ENCODE data around the gene RPS2.
"Not testable (repeated sequence)": the region's sequence is repeated elsewhere in the genome, so short reads cannot be mapped to it uniquely, and the experiment has no call there.

Gene RPS2

GRCh38 chr16:1941162-1942046, 23.2 kb downstream of the RPS2 start:
- H4K20me1 ChIP-seq (ENCODE audit: insufficient read depth, low read length, poor library complexity, severe bottlenecking) = no peaks in the 10 kb centered on the region
- H3K4me2 ChIP-seq (ENCODE audit: low read depth, low read length, poor library complexity, severe bottlenecking) = peak overlapping the region; percentile 79
- no peaks in the 10 kb centered on the region for H3K27me3 ChIP-seq (ENCODE audit: insufficient read depth, low read length, poor library complexity, severe bottlenecking)
- no peak for TF ChIP-seq CTCF (conservative IDR thresholded peaks at IDR 0.05; ENCODE audit: low read length)
- no peak for TF ChIP-seq EZH2phosphoT487 (IDR thresholded peaks at IDR 0.05; ENCODE audit: borderline replicate concordance)
- no peaks in the 10 kb centered on the region for H3K9me3 ChIP-seq (ENCODE audit: insufficient read depth, low read depth, low read length)
- peak overlapping the region; percentile 85 for H3K4me3 ChIP-seq (ENCODE audit: low read length, poor library complexity, severe bottlenecking)
- peaks cover 5% of the 10 kb centered on the region for H3K4me1 ChIP-seq (ENCODE audit: insufficient read depth, low read length, poor library complexity, severe bottlenecking)
- peaks cover 11% of the 10 kb centered on the region; the same call in 1 of the 2 replicates for H3K79me2 ChIP-seq (ENCODE audit: insufficient read depth, low read length)
- no peaks in the 10 kb centered on the region for H3F3A ChIP-seq (ENCODE audit: low read depth)
- no peak overlapping the region for H2AFZ ChIP-seq (ENCODE audit: low read length)
- H3K36me3 ChIP-seq (ENCODE audit: insufficient read depth, low read length) = no peaks in the 10 kb centered on the region
- no peaks in the 10 kb centered on the region for H3K9me2 ChIP-seq (replicated peaks; ENCODE audit: low read depth, low read length)
- H3K9ac ChIP-seq (ENCODE audit: low read depth, low read length, poor library complexity, severe bottlenecking) = peak overlapping the region; percentile 87

GRCh38 chr16:1940273-1941161, 24.1 kb downstream of the RPS2 start:
- no peaks in the 10 kb centered on the region for H3K9me3 ChIP-seq (ENCODE audit: insufficient read depth, low read depth, low read length)
- no peaks in the 10 kb centered on the region for H3K9me2 ChIP-seq (replicated peaks; ENCODE audit: low read depth, low read length)
- no peak overlapping the region for H2AFZ ChIP-seq (ENCODE audit: low read length)
- no peaks in the 10 kb centered on the region for H3K36me3 ChIP-seq (ENCODE audit: insufficient read depth, low read length)
- no peak overlapping the region for H3K4me3 ChIP-seq (ENCODE audit: low read length, poor library complexity, severe bottlenecking)
- H3K27me3 ChIP-seq (ENCODE audit: insufficient read depth, low read length, poor library complexity, severe bottlenecking) = no peaks in the 10 kb centered on the region
- peaks cover 5% of the 10 kb centered on the region for H3K4me1 ChIP-seq (ENCODE audit: insufficient read depth, low read length, poor library complexity, severe bottlenecking)
- H3K4me2 ChIP-seq (ENCODE audit: low read depth, low read length, poor library complexity, severe bottlenecking) = no peak overlapping the region
- H3K79me2 ChIP-seq (ENCODE audit: insufficient read depth, low read length) = peaks cover 11% of the 10 kb centered on the region; the same call in 1 of the 2 replicates
- no peak overlapping the region for H3K9ac ChIP-seq (ENCODE audit: low read depth, low read length, poor library complexity, severe bottlenecking)
- TF ChIP-seq CTCF (conservative IDR thresholded peaks at IDR 0.05; ENCODE audit: low read length) (no peak), EZH2phosphoT487 (IDR thresholded peaks at IDR 0.05; ENCODE audit: borderline replicate concordance) (no peak)
- H4K20me1 ChIP-seq (ENCODE audit: insufficient read depth, low read length, poor library complexity, severe bottlenecking) = no peaks in the 10 kb centered on the region
- no peaks in the 10 kb centered on the region for H3F3A ChIP-seq (ENCODE audit: low read depth)

DNA sequence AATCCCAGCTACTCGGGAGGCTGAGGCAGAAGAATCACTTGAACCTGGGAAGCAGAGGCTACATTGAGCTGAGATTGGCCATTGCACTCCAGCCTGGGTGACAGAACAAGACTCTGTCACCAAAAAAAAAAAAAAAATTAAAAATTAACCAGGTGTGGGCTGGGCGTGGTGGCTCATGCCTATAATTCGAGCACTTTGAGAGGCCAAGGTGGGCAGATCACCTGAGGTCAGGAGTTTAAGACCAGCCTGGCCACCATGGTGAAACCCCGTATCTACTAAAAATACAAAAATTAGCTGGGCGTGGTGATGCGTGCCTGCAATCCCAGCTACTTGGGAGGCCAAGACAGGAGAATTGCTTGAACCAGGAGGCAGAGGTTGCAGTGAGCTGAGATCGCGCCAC, 24.8 kb downstream of the RPS2 start:
- H4K20me1 ChIP-seq (ENCODE audit: insufficient read depth, low read length, poor library complexity, severe bottlenecking); H3K9me2 ChIP-seq (replicated peaks; ENCODE audit: low read depth, low read length); H3K9me3 ChIP-seq (ENCODE audit: insufficient read depth, low read depth, low read length); H3K36me3 ChIP-seq (ENCODE audit: insufficient read depth, low read length); H3K4me1 ChIP-seq (ENCODE audit: insufficient read depth, low read length, poor library complexity, severe bottlenecking); H3K27me3 ChIP-seq (ENCODE audit: insufficient read depth, low read length, poor library complexity, severe bottlenecking); H3F3A ChIP-seq (ENCODE audit: low read depth); H3K9ac ChIP-seq (ENCODE audit: low read depth, low read length, poor library complexity, severe bottlenecking); H2AFZ ChIP-seq (ENCODE audit: low read length); H3K4me2 ChIP-seq (ENCODE audit: low read depth, low read length, poor library complexity, severe bottlenecking); H3K4me3 ChIP-seq (ENCODE audit: low read length, poor library complexity, severe bottlenecking): not testable (repeated sequence)
- H3K79me2 ChIP-seq (ENCODE audit: insufficient read depth, low read length) = peaks cover 11% of the 10 kb centered on the region; the same call in 1 of the 2 replicates
